Fibroblast of villous mesenchyme (primary cell): Measurements from ENCODE around the gene FAM120B. TPM values are rescaled to one million over a fixed set of nuclear protein-coding genes. Genes with fewer than 3 reads are reported as not detected.
A peak's percentile ranks its signal among the peaks of the same experiment; 100 is the strongest.

ENCODE experiments used
- DNase-seq: peaks from one replicate; pipeline ENCODE4 v3.0.0-alpha.2; 2010; ENCODE audit warnings: low read depth
- H3K4me3 ChIP-seq: 2 replicates; pipeline ENCODE4 v1.5.1; 2011; ENCODE audit warnings: low read depth, mild to moderate bottlenecking, low read length
- total RNA-seq: library from RNA; depleted of rRNA; stranded (reverse); fragments of >200 nt; gene quantifications from 2 replicates; pipeline ENCODE4 v1.2.3, GENCODE V29; 2012
- TF ChIP-seq, protein P1 (sequence below): IDR thresholded peaks from 2 replicates; pipeline ENCODE4 v1.5.1; 2012; ENCODE audit warnings: low read depth, mild to moderate bottlenecking, low read length; ENCODE audit not compliant: insufficient read depth

Gene FAM120B
- total RNA-seq, 1 donor, result 17.3 TPM

DNA sequence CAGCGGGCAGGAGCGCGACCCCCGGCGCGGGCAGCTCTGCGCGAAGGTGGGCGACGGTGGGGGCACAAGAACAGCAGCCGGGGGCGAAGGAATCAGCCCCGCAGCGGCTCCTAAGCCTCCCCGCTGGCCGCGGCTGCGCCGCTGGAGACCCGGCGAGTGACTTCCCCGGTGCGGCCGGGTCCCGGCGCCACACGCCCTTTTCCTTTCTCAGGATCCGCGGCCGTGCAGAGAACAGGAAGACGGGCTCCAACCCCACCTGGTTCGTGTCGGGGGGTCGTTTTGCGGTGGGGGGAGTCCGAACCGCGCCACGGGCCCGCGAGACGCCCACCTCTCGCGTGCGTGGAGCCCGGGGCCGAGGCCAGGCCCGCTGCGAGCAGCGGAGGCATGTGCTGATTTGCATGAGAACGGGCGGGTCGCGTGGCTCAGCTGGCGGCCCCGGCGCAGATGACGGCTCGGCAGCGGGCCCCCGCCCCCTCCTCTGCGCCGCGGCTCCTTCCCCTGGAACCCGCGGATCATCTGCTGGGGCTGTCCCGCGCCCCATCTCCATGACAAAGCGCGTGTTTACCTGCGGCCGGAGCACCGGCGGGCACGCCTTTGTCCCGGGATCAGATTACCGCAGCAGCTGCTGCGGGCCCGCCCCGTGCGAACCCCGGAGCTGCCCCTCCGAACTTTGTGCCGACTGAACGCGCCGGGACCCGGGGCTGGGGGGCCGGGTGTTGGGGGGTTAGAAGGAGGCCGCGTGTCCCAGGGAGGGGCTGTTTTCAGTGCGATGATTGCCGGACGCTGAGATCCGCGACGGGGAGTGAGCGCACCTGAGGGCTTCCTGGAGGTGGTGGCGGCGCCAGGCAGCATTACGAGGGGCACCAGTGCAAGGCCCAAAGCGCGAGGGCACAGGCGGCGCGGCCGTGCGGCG, 10.8 kb upstream of the FAM120B start:
- peak overlapping the region; percentile 52 for H3K4me3 ChIP-seq
- no peak for DNase-seq
- TF ChIP-seq, protein P1, sequence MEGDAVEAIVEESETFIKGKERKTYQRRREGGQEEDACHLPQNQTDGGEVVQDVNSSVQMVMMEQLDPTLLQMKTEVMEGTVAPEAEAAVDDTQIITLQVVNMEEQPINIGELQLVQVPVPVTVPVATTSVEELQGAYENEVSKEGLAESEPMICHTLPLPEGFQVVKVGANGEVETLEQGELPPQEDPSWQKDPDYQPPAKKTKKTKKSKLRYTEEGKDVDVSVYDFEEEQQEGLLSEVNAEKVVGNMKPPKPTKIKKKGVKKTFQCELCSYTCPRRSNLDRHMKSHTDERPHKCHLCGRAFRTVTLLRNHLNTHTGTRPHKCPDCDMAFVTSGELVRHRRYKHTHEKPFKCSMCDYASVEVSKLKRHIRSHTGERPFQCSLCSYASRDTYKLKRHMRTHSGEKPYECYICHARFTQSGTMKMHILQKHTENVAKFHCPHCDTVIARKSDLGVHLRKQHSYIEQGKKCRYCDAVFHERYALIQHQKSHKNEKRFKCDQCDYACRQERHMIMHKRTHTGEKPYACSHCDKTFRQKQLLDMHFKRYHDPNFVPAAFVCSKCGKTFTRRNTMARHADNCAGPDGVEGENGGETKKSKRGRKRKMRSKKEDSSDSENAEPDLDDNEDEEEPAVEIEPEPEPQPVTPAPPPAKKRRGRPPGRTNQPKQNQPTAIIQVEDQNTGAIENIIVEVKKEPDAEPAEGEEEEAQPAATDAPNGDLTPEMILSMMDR, result no peak

DNA sequence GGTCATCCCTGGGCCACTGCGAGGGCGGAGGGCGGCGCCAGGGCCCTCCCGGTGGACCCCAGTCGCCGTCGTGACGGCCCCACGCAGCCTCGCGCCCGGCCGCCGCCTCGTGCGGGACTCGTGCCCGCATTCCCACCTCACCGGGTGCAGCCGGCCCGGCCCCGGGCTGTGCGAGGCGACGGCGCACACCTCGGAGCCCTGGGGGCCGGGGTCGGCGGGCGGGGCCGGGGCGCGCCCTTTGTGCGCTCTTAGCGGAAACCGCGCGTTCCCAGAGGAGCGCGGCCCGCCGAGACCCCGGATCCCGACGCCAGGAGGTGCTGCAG, 10.2 kb upstream of the FAM120B start:
- TF ChIP-seq, protein P1, result no peak
- no peak overlapping the region for H3K4me3 ChIP-seq
- DNase-seq, result no peak

DNA sequence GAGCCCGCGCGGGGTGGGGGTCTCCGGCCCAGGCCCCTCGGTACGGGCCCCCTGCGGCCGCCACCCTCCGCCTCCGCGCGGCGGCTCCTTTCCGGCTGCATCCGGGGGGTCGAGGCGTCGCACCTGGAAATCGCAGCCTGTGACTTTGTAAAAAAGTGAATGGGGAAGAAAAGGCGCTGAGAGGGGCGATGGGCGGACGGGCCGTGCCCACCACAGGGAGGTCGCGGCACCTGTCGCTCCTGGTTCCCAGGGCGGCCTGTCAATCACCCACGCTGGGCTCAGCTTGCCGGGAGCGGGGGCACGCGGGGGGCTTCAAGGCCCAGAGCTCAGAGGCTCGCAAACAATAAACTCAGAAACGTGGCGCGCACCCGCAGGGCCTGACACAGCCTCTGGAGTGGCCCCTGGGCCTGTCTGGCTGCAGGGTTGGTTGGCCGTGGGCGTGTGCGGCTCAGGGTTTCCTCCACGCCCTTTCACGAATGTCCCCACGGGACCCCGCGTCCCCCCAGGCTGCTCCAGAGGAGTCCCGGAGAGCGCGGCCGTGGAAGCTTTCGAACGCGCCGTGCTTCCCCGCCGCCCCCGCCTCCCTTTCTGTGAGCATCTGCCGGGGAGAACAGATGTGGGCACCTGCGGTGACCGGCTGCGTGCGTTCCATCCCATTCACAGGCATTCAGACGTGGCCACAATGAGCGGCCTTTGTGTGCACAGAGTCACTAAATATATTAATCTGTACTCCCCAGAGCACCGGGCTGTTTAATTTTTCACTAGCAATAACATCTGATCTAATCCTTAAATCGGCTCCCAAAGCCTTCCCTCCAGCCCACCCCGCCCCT, 9.6 kb upstream of the FAM120B start:
- no peak overlapping the region for H3K4me3 ChIP-seq
- DNase-seq, result no peak
- TF ChIP-seq, protein P1, result no peak

DNA sequence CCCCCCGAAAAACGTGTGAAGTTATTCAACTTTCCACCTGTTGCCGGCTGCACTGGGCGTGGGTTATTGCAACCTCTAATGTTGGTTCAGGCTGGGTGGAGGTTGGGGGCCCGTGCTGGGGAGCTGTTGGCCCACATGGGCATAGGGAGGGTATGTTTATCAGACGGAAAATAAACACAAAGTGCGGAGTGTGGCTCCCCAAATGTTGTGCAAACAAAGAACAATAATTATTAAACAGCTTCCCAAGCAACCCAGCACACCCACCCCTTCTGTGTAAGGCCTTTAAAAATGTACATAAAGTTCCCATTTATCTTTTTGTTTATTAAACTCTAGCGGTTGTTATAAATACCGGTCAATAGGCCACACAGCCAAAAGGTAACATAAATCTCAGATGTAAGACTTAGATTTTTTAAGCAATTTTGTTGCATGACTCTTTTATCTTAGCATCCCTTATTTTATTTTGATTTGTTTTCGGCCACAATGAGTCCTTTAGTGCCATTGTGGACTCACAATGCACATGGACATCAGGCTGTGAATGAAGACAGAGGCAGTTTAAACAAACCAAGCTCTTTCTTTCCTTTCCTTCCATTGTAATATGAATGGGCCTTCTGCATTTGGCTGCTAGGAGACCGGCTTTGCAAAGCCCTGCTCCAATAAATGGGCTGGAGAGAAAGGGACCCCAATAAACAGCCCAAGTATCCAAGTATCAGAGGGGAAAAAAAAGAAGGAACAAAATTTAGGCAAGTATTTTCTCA, 8.8 kb upstream of the FAM120B start:
- TF ChIP-seq, protein P1, result no peak
- H3K4me3 ChIP-seq, result no peak overlapping the region
- peak; percentile 48 for DNase-seq

DNA sequence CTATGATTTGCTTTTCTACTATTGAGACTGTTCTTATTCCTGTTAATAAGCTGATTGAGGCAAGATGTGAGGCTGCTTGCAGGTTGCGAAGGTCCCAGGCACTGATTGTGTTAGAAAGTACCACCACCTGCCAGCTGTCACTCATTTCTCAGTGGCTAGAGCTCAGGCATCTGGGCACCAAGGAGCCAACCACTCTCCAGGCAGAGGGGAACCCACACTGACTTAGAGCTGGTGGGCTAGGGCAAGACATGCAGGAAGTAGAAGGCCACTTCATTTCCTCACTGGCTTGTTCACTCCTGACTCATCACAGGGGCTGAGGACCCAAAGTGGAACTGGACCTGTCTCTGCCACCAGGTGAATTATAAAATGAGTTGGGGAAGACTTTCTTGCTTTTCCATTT, 7.9 kb upstream of the FAM120B start:
- TF ChIP-seq, protein P1, result no peak
- H3K4me3 ChIP-seq, result no peak overlapping the region
- no peak for DNase-seq

DNA sequence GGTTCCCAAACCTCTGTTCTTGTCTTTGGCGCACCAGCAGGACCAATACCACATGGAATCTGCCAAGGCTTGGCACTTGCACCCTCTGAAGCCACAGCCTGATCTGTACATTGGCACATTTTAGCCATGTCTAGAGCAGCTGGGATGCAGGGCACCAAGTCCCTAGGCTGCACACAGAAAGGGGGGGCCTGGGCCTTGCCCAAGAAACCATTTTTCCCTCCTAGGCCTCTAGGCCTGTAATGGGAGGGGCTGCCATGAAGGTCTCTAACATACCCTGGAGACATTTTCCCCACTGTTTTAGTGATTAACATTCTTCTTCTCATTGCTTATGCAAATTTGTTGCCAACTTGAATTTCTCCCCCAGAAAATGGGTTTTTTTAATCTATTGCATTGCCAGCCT, 5.4 kb upstream of the FAM120B start:
- no peak for DNase-seq
- no peak overlapping the region for H3K4me3 ChIP-seq
- TF ChIP-seq, protein P1, result no peak
